Measurements from ENCODE around the gene METTL26.
A peak's percentile ranks its signal among the peaks of the same experiment; 100 is the strongest.

Gene METTL26

GRCh38 chr16:593807-594206, 42.3 kb downstream of the METTL26 start:
- DNase-seq, result no peak

- DNase-seq, result peak; percentile 59
Measured at GRCh38 chr16:593406-593805, 42.7 kb downstream of the METTL26 start.

GRCh38 chr16:592518-593306, 43.4 kb downstream of the METTL26 start:
- peak; percentile 85 for DNase-seq

- DNase-seq, result no peak
Measured at GRCh38 chr16:591892-592517, 44.1 kb downstream of the METTL26 start.

- DNase-seq, result no peak
Measured at GRCh38 chr16:591231-591630, 44.9 kb downstream of the METTL26 start.

GRCh38 chr16:590815-591200, 45.3 kb downstream of the METTL26 start:
- DNase-seq, result no peak

GRCh38 chr16:590188-590814, 45.8 kb downstream of the METTL26 start:
- no peak for DNase-seq

GRCh38 chr16:589658-590187, 46.4 kb downstream of the METTL26 start, which contains the start of gene RAB40C:
Gene RAB40C (plus strand): TSS chr16:590066. CDS start chr16:590292, 226 bp downstream.
- peak; percentile 98 for DNase-seq

GRCh38 chr16:588889-589657, 47.0 kb downstream of the METTL26 start:
- DNase-seq, result peak; percentile 94

- peak; percentile 32 for DNase-seq
Measured at GRCh38 chr16:588639-588888, 47.5 kb downstream of the METTL26 start.

GRCh38 chr16:586645-587590, 49.2 kb downstream of the METTL26 start:
- DNase-seq, result no peak

- no peak for DNase-seq
Measured at GRCh38 chr16:586047-586644, 50.0 kb downstream of the METTL26 start.

GRCh38 chr16:585351-585750, 50.8 kb downstream of the METTL26 start:
- DNase-seq, result peak; percentile 18
